HepG2 (cell line): ENCODE results near the gene GLG1. TPM values are rescaled to one million over a fixed set of nuclear protein-coding genes. Genes with fewer than 3 reads are reported as not detected.
A peak's percentile ranks its signal among the peaks of the same experiment; 100 is the strongest.

ENCODE experiments used
- ASH2L ChIP-seq: fragments of 300-600, 200-600 bp; sonication (generic); IDR thresholded peaks from 2 replicates; pipeline ENCODE4 v1.7.0; 2017; ENCODE audit warnings: low read depth, mild to moderate bottlenecking, moderate library complexity, mixed read lengths, low read length; ENCODE audit not compliant: insufficient read length
- CCAR2 ChIP-seq: fragments of 200-400 bp; formaldehyde crosslinking; optimal IDR thresholded peaks from 2 replicates; pipeline ENCODE3; 2018; ENCODE audit warnings: low read depth, mild to moderate bottlenecking, low read length, moderate library complexity
- CEBPB ChIP-seq: IDR thresholded peaks from 2 replicates; pipeline ENCODE4 v1.6.1; 2011; ENCODE audit warnings: low read depth, low read length, improper control_type of control experiment, borderline replicate concordance
- ELF4 ChIP-seq: sonication (generic); formaldehyde crosslinking; IDR thresholded peaks from 2 replicates; pipeline ENCODE4 v1.5.0; 2020; ENCODE audit warnings: missing genetic modification reagents, mild to moderate bottlenecking, moderate library complexity, borderline replicate concordance
- ERF ChIP-seq: IDR thresholded peaks from 2 replicates; pipeline ENCODE4 v1.6.1; 2018; ENCODE audit warnings: missing biosample characterization, missing genetic modification reagents
- GMEB2 ChIP-seq: IDR thresholded peaks from 2 replicates; pipeline ENCODE4 v1.6.1; 2016; ENCODE audit warnings: missing biosample characterization, missing genetic modification reagents, low read depth
- HNF4A ChIP-seq: sonication (generic); formaldehyde crosslinking; IDR thresholded peaks from 2 replicates; pipeline ENCODE4 v1.4.0; 2020; ENCODE audit warnings: missing genetic modification reagents
- KDM5A ChIP-seq: fragments of 200-600 bp; sonication (generic); IDR thresholded peaks from 2 replicates; pipeline ENCODE4 v1.7.0; 2018; ENCODE audit warnings: antibody characterized with exemption, mild to moderate bottlenecking, low read length, borderline replicate concordance
- MLXIP ChIP-seq: sonication (generic); formaldehyde crosslinking; IDR thresholded peaks from 2 replicates; pipeline ENCODE4 v1.9.0; 2021; ENCODE audit warnings: missing genetic modification reagents, borderline replicate concordance
- MXI1 ChIP-seq: IDR thresholded peaks from 3 replicates; pipeline ENCODE4 v1.6.1; 2012; ENCODE audit warnings: low read depth, low read length, inconsistent platforms, borderline replicate concordance
- MZF1 ChIP-seq: sonication (generic); formaldehyde crosslinking; IDR thresholded peaks from 2 replicates; pipeline ENCODE4 v1.8.1; 2023; ENCODE audit warnings: mild to moderate bottlenecking, missing genetic modification reagents, borderline replicate concordance
- NCOR1 ChIP-seq: fragments of 200-600 bp; sonication (generic); IDR thresholded peaks from 2 replicates; pipeline ENCODE4 v1.7.0; 2017; ENCODE audit warnings: antibody characterized with exemption, low read length, borderline replicate concordance
- TAF1 ChIP-seq: sonication (generic); formaldehyde crosslinking; IDR thresholded peaks from 2 replicates; pipeline ENCODE4 v1.4.0; 2020; ENCODE audit warnings: missing genetic modification reagents
- ZMYM2 ChIP-seq: sonication (generic); formaldehyde crosslinking; IDR thresholded peaks from 2 replicates; pipeline ENCODE4 v1.8.0; 2022; ENCODE audit warnings: mild to moderate bottlenecking, missing genetic modification reagents
- ZNF143 ChIP-seq: sonication (generic); formaldehyde crosslinking; IDR thresholded peaks from 2 replicates; pipeline ENCODE4 v1.4.0; 2020; ENCODE audit warnings: missing genetic modification reagents
- ZNF510 ChIP-seq: sonication (generic); formaldehyde crosslinking; IDR thresholded peaks from 2 replicates; pipeline ENCODE4 v1.4.0; 2020; ENCODE audit warnings: low read depth, mild to moderate bottlenecking, missing genetic modification reagents
- polyA plus RNA-seq, 8 experiments: library from polyadenylated mRNA; depleted of rRNA in 3 of 8; stranded (reverse) in 7 of 8; unstranded in 1 of 8; fragments of >200 nt; fragmentation: Illumina TruSeq in 4 of 8; extraction: Trizol in 4 of 8; gene quantifications; 2 replicates each; pipeline versions ENCODE4 v1.2.1 to v1.2.3, GENCODE V29; 2011 to 2016; ENCODE audit warnings: low read depth in 4 of 8, missing spikeins in 1 of 8, mixed read lengths in 1 of 8; ENCODE audit not compliant: insufficient read depth in 1 of 8
- total RNA-seq, 5 experiments: library from RNA; depleted of rRNA; stranded (reverse); fragments of >200 nt; fragmentation: Illumina TruSeq; extraction: Trizol; gene quantifications; 2 replicates each; pipeline ENCODE4 v1.2.3, GENCODE V29; 2016; ENCODE audit warnings: low read depth in 1 of 5
- TF ChIP-seq, protein P1 (sequence below): sonication (generic); formaldehyde crosslinking; IDR thresholded peaks from 2 replicates; pipeline ENCODE4 v1.5.1; 2020; ENCODE audit warnings: mild to moderate bottlenecking, missing genetic modification reagents, borderline replicate concordance
- TF ChIP-seq, protein P2 (sequence below): IDR thresholded peaks from 2 replicates; pipeline ENCODE4 v1.6.1; 2016

GLG1 gene
- total and polyA plus RNA-seq, 2 of the 13 experiments (the other 11 are each of a cell fraction or from before 2014, with no cell fraction given): 87.7 to 141 TPM

DNA sequence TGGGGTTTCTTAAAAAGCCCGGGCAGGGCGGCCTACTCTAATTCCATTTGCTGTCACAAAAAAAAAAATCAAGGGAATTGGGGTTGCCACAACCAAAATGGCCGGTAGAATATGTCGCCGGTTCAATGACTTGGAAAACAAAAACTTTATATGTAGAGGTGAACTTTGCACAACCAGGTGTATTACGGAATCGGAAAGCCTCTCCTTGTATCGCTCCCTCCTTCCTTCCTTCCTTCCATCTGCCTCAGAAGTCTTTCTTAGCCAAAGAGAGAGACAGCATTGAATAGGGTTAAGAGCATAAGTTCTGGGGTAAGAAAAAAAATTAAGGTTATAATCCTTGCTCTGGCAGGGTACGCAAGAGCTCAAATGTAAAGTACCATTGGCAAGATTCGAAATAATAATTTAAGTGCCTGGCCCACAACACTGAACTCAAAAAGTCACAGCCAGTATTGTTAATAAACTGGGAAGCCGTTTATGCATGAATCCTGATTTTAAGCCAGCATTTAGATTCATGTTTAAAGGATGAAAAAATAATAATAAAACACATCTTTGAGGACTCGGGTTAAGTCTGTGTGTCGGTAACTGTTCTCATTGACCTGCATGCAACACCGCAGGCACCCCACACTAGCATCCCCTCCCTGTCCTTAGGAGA is 522 bp upstream of the GLG1 start (continued):
- TF ChIP-seq, protein P1, sequence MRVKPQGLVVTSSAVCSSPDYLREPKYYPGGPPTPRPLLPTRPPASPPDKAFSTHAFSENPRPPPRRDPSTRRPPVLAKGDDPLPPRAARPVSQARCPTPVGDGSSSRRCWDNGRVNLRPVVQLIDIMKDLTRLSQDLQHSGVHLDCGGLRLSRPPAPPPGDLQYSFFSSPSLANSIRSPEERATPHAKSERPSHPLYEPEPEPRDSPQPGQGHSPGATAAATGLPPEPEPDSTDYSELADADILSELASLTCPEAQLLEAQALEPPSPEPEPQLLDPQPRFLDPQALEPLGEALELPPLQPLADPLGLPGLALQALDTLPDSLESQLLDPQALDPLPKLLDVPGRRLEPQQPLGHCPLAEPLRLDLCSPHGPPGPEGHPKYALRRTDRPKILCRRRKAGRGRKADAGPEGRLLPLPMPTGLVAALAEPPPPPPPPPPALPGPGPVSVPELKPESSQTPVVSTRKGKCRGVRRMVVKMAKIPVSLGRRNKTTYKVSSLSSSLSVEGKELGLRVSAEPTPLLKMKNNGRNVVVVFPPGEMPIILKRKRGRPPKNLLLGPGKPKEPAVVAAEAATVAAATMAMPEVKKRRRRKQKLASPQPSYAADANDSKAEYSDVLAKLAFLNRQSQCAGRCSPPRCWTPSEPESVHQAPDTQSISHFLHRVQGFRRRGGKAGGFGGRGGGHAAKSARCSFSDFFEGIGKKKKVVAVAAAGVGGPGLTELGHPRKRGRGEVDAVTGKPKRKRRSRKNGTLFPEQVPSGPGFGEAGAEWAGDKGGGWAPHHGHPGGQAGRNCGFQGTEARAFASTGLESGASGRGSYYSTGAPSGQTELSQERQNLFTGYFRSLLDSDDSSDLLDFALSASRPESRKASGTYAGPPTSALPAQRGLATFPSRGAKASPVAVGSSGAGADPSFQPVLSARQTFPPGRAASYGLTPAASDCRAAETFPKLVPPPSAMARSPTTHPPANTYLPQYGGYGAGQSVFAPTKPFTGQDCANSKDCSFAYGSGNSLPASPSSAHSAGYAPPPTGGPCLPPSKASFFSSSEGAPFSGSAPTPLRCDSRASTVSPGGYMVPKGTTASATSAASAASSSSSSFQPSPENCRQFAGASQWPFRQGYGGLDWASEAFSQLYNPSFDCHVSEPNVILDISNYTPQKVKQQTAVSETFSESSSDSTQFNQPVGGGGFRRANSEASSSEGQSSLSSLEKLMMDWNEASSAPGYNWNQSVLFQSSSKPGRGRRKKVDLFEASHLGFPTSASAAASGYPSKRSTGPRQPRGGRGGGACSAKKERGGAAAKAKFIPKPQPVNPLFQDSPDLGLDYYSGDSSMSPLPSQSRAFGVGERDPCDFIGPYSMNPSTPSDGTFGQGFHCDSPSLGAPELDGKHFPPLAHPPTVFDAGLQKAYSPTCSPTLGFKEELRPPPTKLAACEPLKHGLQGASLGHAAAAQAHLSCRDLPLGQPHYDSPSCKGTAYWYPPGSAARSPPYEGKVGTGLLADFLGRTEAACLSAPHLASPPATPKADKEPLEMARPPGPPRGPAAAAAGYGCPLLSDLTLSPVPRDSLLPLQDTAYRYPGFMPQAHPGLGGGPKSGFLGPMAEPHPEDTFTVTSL (CRISPR knock-in tag): no peak
- TF ChIP-seq MLXIP: no peak
- peak; percentile 60; the same call in 1 of the 2 replicates for TF ChIP-seq ZMYM2 (CRISPR knock-in tag)
- no peak for TF ChIP-seq GMEB2
- TF ChIP-seq ZNF143 (CRISPR knock-in tag): no peak
- TF ChIP-seq ASH2L: peak; percentile 36
- no peak for TF ChIP-seq ZNF510 (CRISPR knock-in tag)
- TF ChIP-seq, protein P2, sequence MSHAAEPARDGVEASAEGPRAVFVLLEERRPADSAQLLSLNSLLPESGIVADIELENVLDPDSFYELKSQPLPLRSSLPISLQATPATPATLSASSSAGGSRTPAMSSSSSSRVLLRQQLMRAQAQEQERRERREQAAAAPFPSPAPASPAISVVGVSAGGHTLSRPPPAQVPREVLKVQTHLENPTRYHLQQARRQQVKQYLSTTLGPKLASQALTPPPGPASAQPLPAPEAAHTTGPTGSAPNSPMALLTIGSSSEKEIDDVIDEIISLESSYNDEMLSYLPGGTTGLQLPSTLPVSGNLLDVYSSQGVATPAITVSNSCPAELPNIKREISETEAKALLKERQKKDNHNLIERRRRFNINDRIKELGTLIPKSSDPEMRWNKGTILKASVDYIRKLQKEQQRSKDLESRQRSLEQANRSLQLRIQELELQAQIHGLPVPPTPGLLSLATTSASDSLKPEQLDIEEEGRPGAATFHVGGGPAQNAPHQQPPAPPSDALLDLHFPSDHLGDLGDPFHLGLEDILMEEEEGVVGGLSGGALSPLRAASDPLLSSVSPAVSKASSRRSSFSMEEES (CRISPR knock-in tag): 0 out of 2 replicates have a peak, but pooled peaks have one; percentile 8
- peak; percentile 75 for TF ChIP-seq CEBPB
- no peak for TF ChIP-seq CCAR2
- peak; percentile 77 for TF ChIP-seq NCOR1
- peak; percentile 26; the same call in 1 of the 2 replicates for TF ChIP-seq KDM5A
- TF ChIP-seq HNF4A (CRISPR knock-in tag): peak; percentile 68
- 0 out of 2 replicates have a peak, but pooled peaks have one; percentile 9 for TF ChIP-seq ERF (CRISPR knock-in tag)
- TF ChIP-seq MZF1 (CRISPR knock-in tag): no peak
- no peak for TF ChIP-seq MXI1
- TF ChIP-seq TAF1 (CRISPR knock-in tag): no peak
- TF ChIP-seq ELF4 (CRISPR knock-in tag): peak; percentile 41; the same call in 1 of the 2 replicates
